HFF-Myc (cell line): Measurements from ENCODE around the gene FOXA2.

Experiments used
- DNase-seq: peaks from one replicate; pipeline ENCODE4 v3.0.0-alpha.2; 2011; ENCODE audit warnings: low read depth; ENCODE audit errors: extremely low read depth
- H3K4me3 ChIP-seq: replicated peaks from 2 replicates; pipeline ENCODE4 v1.5.1; 2011; ENCODE audit warnings: low read depth, mild to moderate bottlenecking, control low read depth, low read length
- CTCF ChIP-seq: IDR thresholded peaks from 2 replicates; pipeline ENCODE4 v1.5.1; 2012; ENCODE audit warnings: mild to moderate bottlenecking, low read depth, low read length, control low read depth; ENCODE audit errors: missing control alignments

The FOXA2 gene

GRCh38 chr20:22575737-22576136 lies 8.6 kb downstream of the FOXA2 start:
- DNase-seq, result no peak
- H3K4me3 ChIP-seq, result no peak overlapping the region
- no peak for TF ChIP-seq CTCF

GRCh38 chr20:22575087-22575721 lies 9.2 kb downstream of the FOXA2 start:
- no peak for DNase-seq
- H3K4me3 ChIP-seq, result no peak overlapping the region
- no peak for TF ChIP-seq CTCF

GRCh38 chr20:22574545-22575086 lies 9.8 kb downstream of the FOXA2 start:
- no peak for DNase-seq
- TF ChIP-seq CTCF, result no peak
- H3K4me3 ChIP-seq, result no peak overlapping the region

- H3K4me3 ChIP-seq, result no peak overlapping the region
- DNase-seq, result no peak
- no peak for TF ChIP-seq CTCF
Measured at GRCh38 chr20:22572491-22572890, 11.9 kb downstream of the FOXA2 start.

- H3K4me3 ChIP-seq, result no peak overlapping the region
- no peak for TF ChIP-seq CTCF
- DNase-seq, result no peak
Measured at GRCh38 chr20:22572023-22572422, 12.3 kb downstream of the FOXA2 start.

GRCh38 chr20:22569353-22569752 lies 15.0 kb downstream of the FOXA2 start:
- H3K4me3 ChIP-seq, result no peak overlapping the region
- no peak for DNase-seq

More at GRCh38 chr20:22569353-22569752, 15.0 kb downstream of the FOXA2 start:
- no peak for TF ChIP-seq CTCF
